GM18502 (cell line): ENCODE results near the gene TNFRSF21.
"Not testable (repeated sequence)": the region's sequence is repeated elsewhere in the genome, so short reads cannot be mapped to it uniquely, and the experiment has no call there.

Source experiments
- ATAC-seq: cut with Tn5 transposase; IDR thresholded peaks from one replicate; pipeline ENCODE4 v1.9.1; 2021; ENCODE audit warnings: mild to moderate bottlenecking; ENCODE audit not compliant: unreplicated experiment, poor library complexity

The TNFRSF21 gene

GRCh38 chr6:47235964-47236760 is 73.5 kb downstream of the TNFRSF21 start:
- ATAC-seq: peak; percentile 88

- ATAC-seq: no peak
Measured at GRCh38 chr6:47235421-47235820, 74.3 kb downstream of the TNFRSF21 start.

GRCh38 chr6:47234266-47234933 is 75.3 kb downstream of the TNFRSF21 start:
- ATAC-seq: no peak

- no peak for ATAC-seq
Measured at GRCh38 chr6:47231151-47231550, 78.6 kb downstream of the TNFRSF21 start.

- ATAC-seq: no peak
Measured at GRCh38 chr6:47230579-47230978, 79.1 kb downstream of the TNFRSF21 start.

- ATAC-seq: no peak
Measured at GRCh38 chr6:47229255-47229654, 80.5 kb downstream of the TNFRSF21 start.

- ATAC-seq: not testable (repeated sequence)
Measured at GRCh38 chr6:47228093-47228492, 81.6 kb downstream of the TNFRSF21 start.

- ATAC-seq: not testable (repeated sequence)
Measured at GRCh38 chr6:47223251-47223650, 86.5 kb downstream of the TNFRSF21 start.

- ATAC-seq: no peak
Measured at GRCh38 chr6:47221565-47221964, 88.1 kb downstream of the TNFRSF21 start.

- no peak for ATAC-seq
Measured at GRCh38 chr6:47209632-47210031, 100.1 kb downstream of the TNFRSF21 start.

- no peak for ATAC-seq
Measured at GRCh38 chr6:47207261-47207660, 102.4 kb downstream of the TNFRSF21 start.

GRCh38 chr6:47206626-47207025 is 103.1 kb downstream of the TNFRSF21 start:
- no peak for ATAC-seq

GRCh38 chr6:47203938-47204611 is 105.6 kb downstream of the TNFRSF21 start:
- ATAC-seq: no peak

GRCh38 chr6:47203266-47203937 is 106.3 kb downstream of the TNFRSF21 start:
- peak; percentile 92 for ATAC-seq

GRCh38 chr6:47202644-47203205 is 107.0 kb downstream of the TNFRSF21 start:
- ATAC-seq: no peak

- no peak for ATAC-seq
Measured at GRCh38 chr6:47200536-47201334, 109.0 kb downstream of the TNFRSF21 start.

GRCh38 chr6:47197682-47198640 is 111.7 kb downstream of the TNFRSF21 start:
- ATAC-seq: no peak

- no peak for ATAC-seq
Measured at GRCh38 chr6:47196113-47196512, 113.6 kb downstream of the TNFRSF21 start.
